Muscle layer of duodenum (tissue), 2 donors: ENCODE results near the gene TMEM89.

Experiments used
- H3K27ac ChIP-seq: one replicate; pipeline ENCODE4 v1.7.0; 2013; ENCODE audit warnings: mild to moderate bottlenecking, low read length
- H3K27me3 ChIP-seq: one replicate; pipeline ENCODE4 v1.7.0; 2013; ENCODE audit warnings: low read depth, mild to moderate bottlenecking, control low read depth, low read length
- H3K36me3 ChIP-seq, 2 donors: one replicate each; pipeline ENCODE4 v1.7.0; 2013; ENCODE audit warnings: low read length in 2 of 2, control low read depth in 1 of 2, mild to moderate bottlenecking in 1 of 2; ENCODE audit not compliant: insufficient read depth in 2 of 2, control insufficient read depth in 1 of 2
- H3K4me1 ChIP-seq, 2 donors: one replicate each; pipeline ENCODE4 v1.7.0; 2013; ENCODE audit warnings: low read length in 2 of 2, mild to moderate bottlenecking in 2 of 2, control low read depth in 1 of 2, moderate library complexity in 1 of 2; ENCODE audit not compliant: insufficient read depth in 2 of 2, control insufficient read depth in 1 of 2
- H3K4me3 ChIP-seq, 2 donors: one replicate each; pipeline ENCODE4 v1.7.0; 2013; ENCODE audit warnings: low read length in 2 of 2, low read depth in 1 of 2, mild to moderate bottlenecking in 1 of 2
- H3K9me3 ChIP-seq, 2 donors: one replicate each; pipeline ENCODE4 v1.7.0; 2013; ENCODE audit warnings: low read length in 2 of 2, control low read depth in 1 of 2, mild to moderate bottlenecking in 1 of 2; ENCODE audit not compliant: control insufficient read depth in 1 of 2
- donor health status: healthy.

Gene TMEM89

DNA sequence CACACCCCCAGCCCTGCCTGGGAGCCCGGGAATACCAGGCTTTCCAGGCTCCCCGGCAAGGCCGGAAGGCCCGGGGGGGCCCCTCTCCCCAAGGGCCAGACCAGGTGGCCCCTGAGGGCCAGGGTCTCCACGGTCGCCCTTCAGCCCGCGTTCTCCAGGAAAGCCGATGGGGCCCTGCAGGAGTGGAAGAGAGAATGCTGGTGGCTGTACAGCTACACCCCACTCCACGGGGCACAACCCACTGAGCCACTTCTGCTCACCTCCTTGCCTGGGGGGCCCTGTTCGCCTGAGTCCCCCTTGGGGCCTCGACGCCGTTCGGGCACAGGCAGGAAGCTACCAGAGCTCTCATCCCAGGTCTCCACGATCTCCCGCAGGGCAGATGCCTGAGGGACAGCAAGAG lies 46.2 kb downstream of the TMEM89 start:
- Histone ChIP-seq H3K27me3 (no peaks in the 10 kb centered on the region), H3K4me3 (no peak overlapping the region), H3K36me3 (no peaks in the 10 kb centered on the region), H3K4me1 (no peaks in the 10 kb centered on the region), H3K27ac (no peak overlapping the region), H3K9me3 (no peaks in the 10 kb centered on the region)

DNA sequence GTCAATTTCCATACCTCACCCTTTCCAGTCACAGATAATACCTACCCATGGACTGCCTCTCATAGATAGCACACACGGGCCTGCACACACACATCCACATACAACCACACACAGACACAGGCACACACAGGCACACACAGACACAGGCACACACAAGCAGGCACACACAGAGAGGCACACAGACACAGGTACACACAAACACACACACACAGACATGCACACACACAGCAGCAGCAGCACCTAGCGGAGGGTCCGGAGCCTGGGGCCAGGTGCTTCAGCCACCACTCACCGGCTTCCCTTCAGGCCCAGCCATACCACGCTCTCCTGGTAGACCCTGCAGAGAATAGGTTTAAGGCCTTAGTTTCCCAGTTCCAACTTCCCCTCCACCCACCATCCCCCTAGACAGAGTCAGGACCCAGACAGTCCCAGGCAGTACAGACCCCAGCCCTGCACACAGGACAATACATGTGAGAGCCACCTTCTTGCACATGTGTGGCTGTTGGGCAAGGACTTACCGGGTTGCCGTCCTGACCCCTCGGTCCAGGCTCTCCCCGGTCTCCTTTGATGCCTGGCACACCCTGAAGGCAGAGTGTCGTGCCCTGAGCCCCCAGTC lies 47.5 kb downstream of the TMEM89 start:
- H3K27ac ChIP-seq, result no peak overlapping the region
- H3K4me1 ChIP-seq, result no peaks in the 10 kb centered on the region
- H3K27me3 ChIP-seq, result no peaks in the 10 kb centered on the region
- no peak overlapping the region for H3K4me3 ChIP-seq
- H3K9me3 ChIP-seq, result no peaks in the 10 kb centered on the region
- H3K36me3 ChIP-seq, result no peaks in the 10 kb centered on the region

DNA sequence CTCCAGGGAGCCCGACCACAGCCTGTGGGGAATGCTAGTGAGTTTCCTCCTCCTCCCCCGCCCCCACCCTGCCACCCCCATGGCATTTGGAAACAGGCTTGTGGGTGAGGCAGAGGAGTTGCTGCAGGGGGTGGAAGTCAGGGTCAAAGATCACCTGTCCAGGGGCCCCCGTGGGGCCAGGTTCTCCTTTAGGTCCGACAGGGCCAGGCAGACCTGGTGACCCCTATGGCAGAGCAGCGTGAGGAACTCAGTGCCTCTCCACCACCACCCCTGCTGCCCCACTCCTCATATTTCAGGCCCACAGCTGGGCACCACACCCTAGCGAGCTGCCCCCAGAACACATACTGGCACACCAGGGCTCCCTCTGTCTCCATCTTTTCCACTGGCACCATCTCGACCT lies 49.1 kb downstream of the TMEM89 start:
- Histone ChIP-seq H3K27me3 (no peaks in the 10 kb centered on the region), H3K4me1 (no peaks in the 10 kb centered on the region), H3K4me3 (no peak overlapping the region), H3K27ac (no peak overlapping the region), H3K9me3 (no peaks in the 10 kb centered on the region), H3K36me3 (no peaks in the 10 kb centered on the region)

DNA sequence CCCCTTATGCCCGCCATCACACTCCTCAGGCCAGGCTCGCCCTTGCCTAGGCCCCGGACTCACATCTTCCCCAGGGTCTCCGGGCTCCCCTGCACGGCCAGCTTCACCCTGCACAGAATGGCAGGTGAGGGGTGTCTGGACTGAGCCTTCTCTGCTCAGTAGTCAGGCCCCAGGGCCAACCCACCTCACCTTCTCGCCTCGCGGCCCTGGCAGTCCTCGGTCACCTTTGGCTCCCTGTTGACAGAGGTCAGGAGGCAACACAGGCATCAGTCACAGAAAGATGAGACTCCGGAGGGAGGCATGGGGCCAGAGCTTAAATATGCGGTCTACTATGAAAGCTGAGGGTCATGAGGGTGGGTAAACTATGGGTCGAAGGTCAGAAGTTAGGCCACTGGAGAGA lies 49.6 kb downstream of the TMEM89 start:
- H3K27ac ChIP-seq, result no peak overlapping the region
- H3K9me3 ChIP-seq, result no peaks in the 10 kb centered on the region
- no peaks in the 10 kb centered on the region for H3K36me3 ChIP-seq
- H3K4me1 ChIP-seq, result no peaks in the 10 kb centered on the region
- no peaks in the 10 kb centered on the region for H3K27me3 ChIP-seq
- no peak overlapping the region for H3K4me3 ChIP-seq
